T-helper 17 cell (primary cell): Measurements from ENCODE around the gene RBM6. TPM values are rescaled to one million over a fixed set of nuclear protein-coding genes. Genes with fewer than 3 reads are reported as not detected.
A peak's percentile ranks its signal among the peaks of the same experiment; 100 is the strongest.
"Not testable (repeated sequence)": the region's sequence is repeated elsewhere in the genome, so short reads cannot be mapped to it uniquely, and the experiment has no call there.

Experiments
- ATAC-seq: fragments of 150-1000 bp; cut with Tn5 transposase; 2 replicates; pipeline ENCODE4 v1.10.0; 2021; ENCODE audit warnings: mild to moderate bottlenecking, moderate library complexity
- DNase-seq, 3 donors: peaks; one replicate each; pipeline versions ENCODE4 v3.0.0 to v3.0.0-alpha.2; 2020 to 2021
- H3K9me3 ChIP-seq: one replicate; pipeline ENCODE4 v1.7.0; 2013; ENCODE audit warnings: low read length, mild to moderate bottlenecking; ENCODE audit not compliant: control insufficient read depth, poor library complexity, severe bottlenecking
- H3K27ac Mint-ChIP-seq: one replicate; pipeline ENCODE4 v1.8.0; 2022; ENCODE audit warnings: mild to moderate bottlenecking, moderate library complexity, mixed read lengths
- H3K27me3 Mint-ChIP-seq: one replicate; pipeline ENCODE4 v1.8.0; 2022; ENCODE audit warnings: mixed read lengths
- H3K36me3 Mint-ChIP-seq: one replicate; pipeline ENCODE4 v1.8.0; 2022; ENCODE audit warnings: low read depth, mixed read lengths
- H3K4me1 Mint-ChIP-seq: one replicate; pipeline ENCODE4 v1.8.0; 2022; ENCODE audit warnings: mild to moderate bottlenecking, mixed read lengths
- H3K4me3 Mint-ChIP-seq: one replicate; pipeline ENCODE4 v1.8.0; 2022; ENCODE audit warnings: mild to moderate bottlenecking, moderate library complexity, mixed read lengths
- total RNA-seq, 4 donors: library from RNA in 2 of 4; stranded (reverse) in 2 of 4; gene quantifications; one replicate each; pipeline ENCODE4 v1.2.3 and lab custom pipeline; 2022 to 2026

RBM6 gene
- total RNA-seq (100 to 1,000 TPM; 129 to 148 TPM), total RNA-seq (lab: John Stamatoyannopoulos, UW) (166 to 341 reads per million in 2 donors)

- peak within 1 kb of the TSS; percentile 97 for H3K27ac Mint-ChIP-seq
- H3K4me3 Mint-ChIP-seq = peak within 1 kb of the TSS; percentile 98
- DNase-seq = peak; percentile 87 to 88 (median 88)
- no peaks in the 10 kb centered on the region for H3K27me3 Mint-ChIP-seq
- no peaks in the 10 kb centered on the region for H3K9me3 ChIP-seq
- ATAC-seq = peak; percentile 97
- H3K36me3 Mint-ChIP-seq = peaks cover 7% of the 10 kb centered on the region
- peaks cover 15% of the 10 kb centered on the region for H3K4me1 Mint-ChIP-seq
Measured at GRCh38 chr3:49939858-49940666, at the start of gene RBM6. RBM6 (plus strand) TSS chr3:49940150; CDS start chr3:49962642, 22,492 bp downstream.

GRCh38 chr3:49895791-49896190 lies 44.2 kb upstream of the RBM6 start:
- no peak for ATAC-seq
- Mint-ChIP-seq H3K4me3 (no peak overlapping the region), H3K27me3 (no peaks in the 10 kb centered on the region), H3K27ac (no peak overlapping the region), H3K36me3 (no peaks in the 10 kb centered on the region), H3K4me1 (peaks cover 3% of the 10 kb centered on the region)
- no peak for DNase-seq
- no peaks in the 10 kb centered on the region for H3K9me3 ChIP-seq

- no peak overlapping the region for H3K27ac Mint-ChIP-seq
- ATAC-seq = no peak
Measured at GRCh38 chr3:49896345-49896744, 43.6 kb upstream of the RBM6 start.

GRCh38 chr3:49898991-49899390 lies 41.0 kb upstream of the RBM6 start:
- Mint-ChIP-seq H3K4me3 (no peak overlapping the region), H3K36me3 (no peaks in the 10 kb centered on the region), H3K4me1 (peaks cover 9% of the 10 kb centered on the region), H3K27me3 (no peaks in the 10 kb centered on the region), H3K27ac (peak overlapping the region; percentile 4)
- ATAC-seq (no peak), DNase-seq (no peak)
- no peaks in the 10 kb centered on the region for H3K9me3 ChIP-seq

More at GRCh38 chr3:49896345-49896744, 43.6 kb upstream of the RBM6 start:
- Mint-ChIP-seq H3K4me1 (peaks cover 3% of the 10 kb centered on the region), H3K4me3 (no peak overlapping the region), H3K27me3 (no peaks in the 10 kb centered on the region), H3K36me3 (no peaks in the 10 kb centered on the region)
- no peak for DNase-seq
- no peaks in the 10 kb centered on the region for H3K9me3 ChIP-seq

- Mint-ChIP-seq H3K4me3 (no peak overlapping the region), H3K4me1 (peaks cover 11% of the 10 kb centered on the region), H3K27me3 (no peaks in the 10 kb centered on the region), H3K27ac (peak overlapping the region; percentile 4), H3K36me3 (no peaks in the 10 kb centered on the region)
- ATAC-seq = no peak
- DNase-seq = no peak
- H3K9me3 ChIP-seq = no peaks in the 10 kb centered on the region
Measured at GRCh38 chr3:49899815-49900214, 40.1 kb upstream of the RBM6 start.

- H3K27ac Mint-ChIP-seq = peak overlapping the region; percentile 29
- ATAC-seq = no peak
- H3K36me3 Mint-ChIP-seq = no peaks in the 10 kb centered on the region
- H3K27me3 Mint-ChIP-seq = no peaks in the 10 kb centered on the region
- no peak for DNase-seq
- peaks cover 13% of the 10 kb centered on the region for H3K4me1 Mint-ChIP-seq
- H3K9me3 ChIP-seq = no peaks in the 10 kb centered on the region
- H3K4me3 Mint-ChIP-seq = no peak overlapping the region
Measured at GRCh38 chr3:49900491-49901153, 39.3 kb upstream of the RBM6 start.

- DNase-seq = no peak
- H3K27me3 Mint-ChIP-seq = no peaks in the 10 kb centered on the region
- no peaks in the 10 kb centered on the region for H3K9me3 ChIP-seq
- H3K4me3 Mint-ChIP-seq = no peak overlapping the region
- peak overlapping the region; percentile 29 for H3K27ac Mint-ChIP-seq
- H3K36me3 Mint-ChIP-seq = no peaks in the 10 kb centered on the region
- peaks cover 22% of the 10 kb centered on the region for H3K4me1 Mint-ChIP-seq
- ATAC-seq = no peak
Measured at GRCh38 chr3:49901366-49902339, 38.3 kb upstream of the RBM6 start.

GRCh38 chr3:49902511-49903345 lies 37.2 kb upstream of the RBM6 start:
- Mint-ChIP-seq H3K27me3 (no peaks in the 10 kb centered on the region), H3K36me3 (no peaks in the 10 kb centered on the region), H3K4me1 (peaks cover 26% of the 10 kb centered on the region), H3K27ac (no peak overlapping the region), H3K4me3 (no peak overlapping the region)
- DNase-seq (no peak), ATAC-seq (no peak)
- no peaks in the 10 kb centered on the region for H3K9me3 ChIP-seq

GRCh38 chr3:49903451-49904424 lies 36.2 kb upstream of the RBM6 start, which contains the start of gene MST1R:
MST1R (minus strand) TSS chr3:49903873; CDS start chr3:49903609, 264 bp downstream.
- H3K27me3 Mint-ChIP-seq = no peaks in the 10 kb centered on the region
- DNase-seq (peak; percentile 73 to 78 (median 76)), ATAC-seq (peak; percentile 98)
- no peaks in the 10 kb centered on the region for H3K36me3 Mint-ChIP-seq
- H3K9me3 ChIP-seq = no peaks in the 10 kb centered on the region
- peaks cover 26% of the 10 kb centered on the region for H3K4me1 Mint-ChIP-seq
- peak within 1 kb of the TSS; percentile 88 for H3K4me3 Mint-ChIP-seq
- peak within 1 kb of the TSS; percentile 69 for H3K27ac Mint-ChIP-seq

- ATAC-seq, H3K36me3 Mint-ChIP-seq, H3K9me3 ChIP-seq, DNase-seq, H3K27me3 Mint-ChIP-seq: not testable (repeated sequence)
- Mint-ChIP-seq H3K27ac (peak overlapping the region; percentile 69), H3K4me1 (peaks cover 26% of the 10 kb centered on the region), H3K4me3 (peak overlapping the region; percentile 88)
Measured at GRCh38 chr3:49904448-49904847, 35.5 kb upstream of the RBM6 start.

GRCh38 chr3:49906073-49906743 lies 33.7 kb upstream of the RBM6 start:
- ATAC-seq = peak; percentile 50
- peak overlapping the region; percentile 87 for H3K27ac Mint-ChIP-seq

More at GRCh38 chr3:49906073-49906743, 33.7 kb upstream of the RBM6 start:
- no peaks in the 10 kb centered on the region for H3K9me3 ChIP-seq
- H3K4me1 Mint-ChIP-seq = peaks cover 30% of the 10 kb centered on the region
- peak; percentile 30 to 36 (median 33) for DNase-seq
- H3K27me3 Mint-ChIP-seq = no peaks in the 10 kb centered on the region
- H3K4me3 Mint-ChIP-seq = peak overlapping the region; percentile 70
- peaks cover 6% of the 10 kb centered on the region for H3K36me3 Mint-ChIP-seq
